ENCODE data around the gene SSMEM1. TPM values are rescaled to one million over a fixed set of nuclear protein-coding genes. Genes with fewer than 3 reads are reported as not detected.
A peak's percentile ranks its signal among the peaks of the same experiment; 100 is the strongest.

Gene SSMEM1
- total and polyA plus RNA-seq, 9 of the 15 experiments (the other 6 are each of a cell fraction or from before 2014, with no cell fraction given) = 0.10 to 0.28 (median 0.18) TPM; not detected in 4

DNA sequence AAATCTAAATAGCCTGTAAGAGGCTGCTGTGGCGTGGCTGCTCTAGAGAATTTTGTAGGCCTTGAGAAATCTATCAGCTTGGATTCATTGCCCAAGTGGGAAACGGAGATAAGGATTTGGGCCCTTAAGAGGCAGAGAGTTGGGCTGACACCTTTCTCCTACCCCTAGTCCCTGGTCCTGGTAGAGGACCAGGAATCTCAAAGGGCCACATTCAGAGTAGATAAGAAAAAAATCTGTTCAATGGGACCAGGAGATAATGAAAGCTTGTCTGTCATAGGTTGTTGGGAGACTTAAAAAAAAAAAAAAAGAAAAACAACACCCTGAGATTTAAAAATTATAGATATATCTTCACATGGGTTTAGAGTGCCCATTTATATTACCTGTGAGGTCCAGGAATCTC, 20.3 kb upstream of the SSMEM1 start:
- no TSS peak for BruUV-seq (replicated peaks)
- H3K27me3 ChIP-seq (ENCODE audit: control insufficient read depth in 2 of 2, insufficient read depth in 2 of 2, low read length in 2 of 2) = no peaks in the 10 kb centered on the region
- H4K20me1 ChIP-seq (replicated peaks; ENCODE audit: control insufficient read depth, insufficient read depth, low read length) = no peaks in the 10 kb centered on the region
- in situ Hi-C loops (cut with MboI) (no loop called here), intact Hi-C loops (cut with micrococcal nuclease) (no loop called here)
- H3K4me3 ChIP-seq = no peak overlapping the region
- ChIA-PET CTCF (ENCODE audit: low intra/inter-chr PET ratio) (interaction anchor here (0.7 kb wide), 1 partner anchor 15 kb away, joined by 3 read pairs; no protein-coding TSS in a partner anchor), POLR2A (interaction anchor here (0.6 to 2.2 kb wide), 11 partner anchors 9 to 117 kb away, joined by 3 to 8 read pairs (median 5); partner anchors contain the start of gene KLHDC10)
- FAIRE-seq (no peak), DNase-seq (ENCODE audit: extremely low read depth in 1 of 4, low spot score in 3 of 4) (peak; percentile 36 to 76 (median 56)), ATAC-seq (peak; percentile 68)
- H3K4me2 ChIP-seq (ENCODE audit: insufficient read depth, low read length) = no peak overlapping the region
- peaks cover 34% of the 10 kb centered on the region for H3K79me2 ChIP-seq (ENCODE audit: control insufficient read depth, insufficient read depth, low read length)
- H3K9me3 ChIP-seq (replicated peaks; ENCODE audit: control insufficient read depth, insufficient read depth, low read depth, low read length) = no peaks in the 10 kb centered on the region
- no peak overlapping the region for H3K27ac ChIP-seq (ENCODE audit: extremely low read depth, low read depth, low read length)
- no peak overlapping the region for H2AFZ ChIP-seq (ENCODE audit: low read depth, low read length)
- 47% methylated on average over 2 of the region's 2 CpGs for WGBS (ENCODE audit: insufficient coverage, low coverage, missing lambda C conversion rate)
- no peaks in the 10 kb centered on the region; a peak in 1 of 5 replicates for H3K4me1 ChIP-seq (replicated peaks in 1 of 2; ENCODE audit: control insufficient read depth in 2 of 2, insufficient read depth in 2 of 2, low read length in 2 of 2)
- H3K9me1 ChIP-seq (ENCODE audit: control insufficient read depth, insufficient read depth, low read length) = no peaks in the 10 kb centered on the region
- H3K9ac ChIP-seq (ENCODE audit: insufficient read depth in 1 of 2, low read depth in 2 of 2, low read length in 2 of 2) = no peak overlapping the region
- H3K36me3 ChIP-seq (ENCODE audit: control insufficient read depth, insufficient read depth, low read length) = peaks cover 88% of the 10 kb centered on the region
- TF ChIP-seq CTBP1 (IDR thresholded peaks at IDR 0.05; ENCODE audit: borderline replicate concordance) = no peak
- TF ChIP-seq, protein P1, sequence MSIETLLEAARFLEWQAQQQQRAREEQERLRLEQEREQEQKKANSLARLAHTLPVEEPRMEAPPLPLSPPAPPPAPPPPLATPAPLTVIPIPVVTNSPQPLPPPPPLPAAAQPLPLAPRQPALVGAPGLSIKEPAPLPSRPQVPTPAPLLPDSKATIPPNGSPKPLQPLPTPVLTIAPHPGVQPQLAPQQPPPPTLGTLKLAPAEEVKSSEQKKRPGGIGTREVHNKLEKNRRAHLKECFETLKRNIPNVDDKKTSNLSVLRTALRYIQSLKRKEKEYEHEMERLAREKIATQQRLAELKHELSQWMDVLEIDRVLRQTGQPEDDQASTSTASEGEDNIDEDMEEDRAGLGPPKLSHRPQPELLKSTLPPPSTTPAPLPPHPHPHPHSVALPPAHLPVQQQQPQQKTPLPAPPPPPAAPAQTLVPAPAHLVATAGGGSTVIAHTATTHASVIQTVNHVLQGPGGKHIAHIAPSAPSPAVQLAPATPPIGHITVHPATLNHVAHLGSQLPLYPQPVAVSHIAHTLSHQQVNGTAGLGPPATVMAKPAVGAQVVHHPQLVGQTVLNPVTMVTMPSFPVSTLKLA (conservative IDR thresholded peaks at IDR 0.05) = 0 out of 4 replicates have a peak, but pooled peaks of 1 of the 2 experiments have one; percentile 33
- no peak for TF ChIP-seq ZNF121 (CRISPR knock-in tag; conservative IDR thresholded peaks at IDR 0.05)
- TF ChIP-seq, protein P2, sequence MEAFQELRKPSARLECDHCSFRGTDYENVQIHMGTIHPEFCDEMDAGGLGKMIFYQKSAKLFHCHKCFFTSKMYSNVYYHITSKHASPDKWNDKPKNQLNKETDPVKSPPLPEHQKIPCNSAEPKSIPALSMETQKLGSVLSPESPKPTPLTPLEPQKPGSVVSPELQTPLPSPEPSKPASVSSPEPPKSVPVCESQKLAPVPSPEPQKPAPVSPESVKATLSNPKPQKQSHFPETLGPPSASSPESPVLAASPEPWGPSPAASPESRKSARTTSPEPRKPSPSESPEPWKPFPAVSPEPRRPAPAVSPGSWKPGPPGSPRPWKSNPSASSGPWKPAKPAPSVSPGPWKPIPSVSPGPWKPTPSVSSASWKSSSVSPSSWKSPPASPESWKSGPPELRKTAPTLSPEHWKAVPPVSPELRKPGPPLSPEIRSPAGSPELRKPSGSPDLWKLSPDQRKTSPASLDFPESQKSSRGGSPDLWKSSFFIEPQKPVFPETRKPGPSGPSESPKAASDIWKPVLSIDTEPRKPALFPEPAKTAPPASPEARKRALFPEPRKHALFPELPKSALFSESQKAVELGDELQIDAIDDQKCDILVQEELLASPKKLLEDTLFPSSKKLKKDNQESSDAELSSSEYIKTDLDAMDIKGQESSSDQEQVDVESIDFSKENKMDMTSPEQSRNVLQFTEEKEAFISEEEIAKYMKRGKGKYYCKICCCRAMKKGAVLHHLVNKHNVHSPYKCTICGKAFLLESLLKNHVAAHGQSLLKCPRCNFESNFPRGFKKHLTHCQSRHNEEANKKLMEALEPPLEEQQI (IDR thresholded peaks at IDR 0.05) = no peak
- no peak for TF ChIP-seq ZNF583 (CRISPR knock-in tag; IDR thresholded peaks at IDR 0.05)
- TF ChIP-seq ZFP30 (CRISPR knock-in tag; IDR thresholded peaks at IDR 0.05; ENCODE audit: borderline replicate concordance) = no peak
- peak; percentile 76 for TF ChIP-seq CBFA2T2 (conservative IDR thresholded peaks at IDR 0.05)
- no peak for TF ChIP-seq TGIF2 (CRISPR knock-in tag; IDR thresholded peaks at IDR 0.05)
- TF ChIP-seq HDAC1 (IDR thresholded peaks at IDR 0.05) = peak; percentile 62 to 92; a peak in 3 of 4 replicates
- no peak for TF ChIP-seq RB1 (IDR thresholded peaks at IDR 0.05; ENCODE audit: low read depth)
- TF ChIP-seq ASH1L (IDR thresholded peaks at IDR 0.05; ENCODE audit: borderline replicate concordance, low read depth, partially characterized antibody) = no peak
- no peak for TF ChIP-seq LCOR (CRISPR knock-in tag; IDR thresholded peaks at IDR 0.05)
- TF ChIP-seq PRMT5 (CRISPR knock-in tag; IDR thresholded peaks at IDR 0.05) = no peak
- TF ChIP-seq RBM14 (IDR thresholded peaks at IDR 0.05; ENCODE audit: borderline replicate concordance, insufficient read depth, low read depth, low read length) = no peak
- TF ChIP-seq, protein P3, sequence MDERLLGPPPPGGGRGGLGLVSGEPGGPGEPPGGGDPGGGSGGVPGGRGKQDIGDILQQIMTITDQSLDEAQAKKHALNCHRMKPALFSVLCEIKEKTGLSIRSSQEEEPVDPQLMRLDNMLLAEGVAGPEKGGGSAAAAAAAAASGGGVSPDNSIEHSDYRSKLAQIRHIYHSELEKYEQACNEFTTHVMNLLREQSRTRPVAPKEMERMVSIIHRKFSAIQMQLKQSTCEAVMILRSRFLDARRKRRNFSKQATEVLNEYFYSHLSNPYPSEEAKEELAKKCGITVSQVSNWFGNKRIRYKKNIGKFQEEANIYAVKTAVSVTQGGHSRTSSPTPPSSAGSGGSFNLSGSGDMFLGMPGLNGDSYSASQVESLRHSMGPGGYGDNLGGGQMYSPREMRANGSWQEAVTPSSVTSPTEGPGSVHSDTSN (CRISPR knock-in tag; IDR thresholded peaks at IDR 0.05; ENCODE audit: low read depth) = no peak
- TF ChIP-seq, protein P3 (tag; conservative IDR thresholded peaks at IDR 0.05; ENCODE audit: low read depth) = no peak
